Measurements from ENCODE around the gene FHIT.

FHIT gene

GRCh38 chr3:61154457-61155198 lies 96.6 kb downstream of the FHIT start:
- no peak for DNase-seq (ENCODE audit: low read depth)
- H3K4me3 ChIP-seq (ENCODE audit: low read depth, low read length), result no peak overlapping the region
- no peak for TF ChIP-seq CTCF (IDR thresholded peaks at IDR 0.05; ENCODE audit: low read depth, low read length, missing control alignments)

- no peak overlapping the region for H3K4me3 ChIP-seq (ENCODE audit: low read depth, low read length)
- TF ChIP-seq CTCF (IDR thresholded peaks at IDR 0.05; ENCODE audit: low read depth, low read length, missing control alignments), result no peak
- no peak for DNase-seq (ENCODE audit: low read depth)
Measured at GRCh38 chr3:61152071-61152470, 99.2 kb downstream of the FHIT start.

- TF ChIP-seq CTCF (IDR thresholded peaks at IDR 0.05; ENCODE audit: low read depth, low read length, missing control alignments), result no peak
- H3K4me3 ChIP-seq (ENCODE audit: low read depth, low read length), result no peak overlapping the region
- no peak for DNase-seq (ENCODE audit: low read depth)
Measured at GRCh38 chr3:61149236-61149635, 102.0 kb downstream of the FHIT start.

- DNase-seq (ENCODE audit: low read depth), result no peak
- no peak for TF ChIP-seq CTCF (IDR thresholded peaks at IDR 0.05; ENCODE audit: low read depth, low read length, missing control alignments)
- no peak overlapping the region for H3K4me3 ChIP-seq (ENCODE audit: low read depth, low read length)
Measured at GRCh38 chr3:61146010-61146890, 105.0 kb downstream of the FHIT start.

GRCh38 chr3:61141697-61142096 lies 109.6 kb downstream of the FHIT start:
- no peak overlapping the region for H3K4me3 ChIP-seq (ENCODE audit: low read depth, low read length)
- DNase-seq (ENCODE audit: low read depth), result no peak
- no peak for TF ChIP-seq CTCF (IDR thresholded peaks at IDR 0.05; ENCODE audit: low read depth, low read length, missing control alignments)

GRCh38 chr3:61141227-61141626 lies 110.0 kb downstream of the FHIT start:
- no peak overlapping the region for H3K4me3 ChIP-seq (ENCODE audit: low read depth, low read length)
- no peak for DNase-seq (ENCODE audit: low read depth)

More at GRCh38 chr3:61141227-61141626, 110.0 kb downstream of the FHIT start:
- TF ChIP-seq CTCF (IDR thresholded peaks at IDR 0.05; ENCODE audit: low read depth, low read length, missing control alignments), result no peak
